Sigmoid colon (tissue), 4 donors: ENCODE data around the gene INSIG1.

Experiments
- CTCF ChIP-seq, 4 experiments: fragments of 450-650 bp in 3 of 4; fragments of 200-600 bp in 1 of 4; IDR thresholded peaks; one replicate each; pipeline ENCODE4 v1.5.1; 2016 to 2019; ENCODE audit warnings: antibody characterized with exemption in 4 of 4, mild to moderate bottlenecking in 3 of 4, moderate library complexity in 2 of 4
- EP300 ChIP-seq, 4 donors: sonication (generic); formaldehyde crosslinking; IDR thresholded peaks; one replicate each; pipeline ENCODE4 v1.6.1; 2017; ENCODE audit warnings: antibody characterized with exemption in 4 of 4
- POLR2AphosphoS5 ChIP-seq, 4 donors: sonication (generic); formaldehyde crosslinking; IDR thresholded peaks; one replicate each; pipeline ENCODE4 v1.6.1; 2017; ENCODE audit warnings: antibody characterized with exemption in 4 of 4

GRCh38 chr7:155259866-155260497 lies 37.7 kb upstream of the INSIG1 start:
- TF ChIP-seq POLR2AphosphoS5 (IDR thresholded peaks at IDR 0.05) (no peak), CTCF (IDR thresholded peaks at IDR 0.05) (no peak), EP300 (IDR thresholded peaks at IDR 0.05) (no peak)
